Activated CD8-positive, alpha-beta memory T cell treated with anti-CD3 and anti-CD28 coated beads for 4 hours (primary cell): ENCODE measurements around the gene CHRNB1.
A peak's percentile ranks its signal among the peaks of the same experiment; 100 is the strongest.

Experiments used
- DNase-seq, 2 donors: peaks; one replicate each; pipeline ENCODE4 v3.0.0-alpha.2; 2020; ENCODE audit warnings: low read depth in 2 of 2

The CHRNB1 gene

DNA sequence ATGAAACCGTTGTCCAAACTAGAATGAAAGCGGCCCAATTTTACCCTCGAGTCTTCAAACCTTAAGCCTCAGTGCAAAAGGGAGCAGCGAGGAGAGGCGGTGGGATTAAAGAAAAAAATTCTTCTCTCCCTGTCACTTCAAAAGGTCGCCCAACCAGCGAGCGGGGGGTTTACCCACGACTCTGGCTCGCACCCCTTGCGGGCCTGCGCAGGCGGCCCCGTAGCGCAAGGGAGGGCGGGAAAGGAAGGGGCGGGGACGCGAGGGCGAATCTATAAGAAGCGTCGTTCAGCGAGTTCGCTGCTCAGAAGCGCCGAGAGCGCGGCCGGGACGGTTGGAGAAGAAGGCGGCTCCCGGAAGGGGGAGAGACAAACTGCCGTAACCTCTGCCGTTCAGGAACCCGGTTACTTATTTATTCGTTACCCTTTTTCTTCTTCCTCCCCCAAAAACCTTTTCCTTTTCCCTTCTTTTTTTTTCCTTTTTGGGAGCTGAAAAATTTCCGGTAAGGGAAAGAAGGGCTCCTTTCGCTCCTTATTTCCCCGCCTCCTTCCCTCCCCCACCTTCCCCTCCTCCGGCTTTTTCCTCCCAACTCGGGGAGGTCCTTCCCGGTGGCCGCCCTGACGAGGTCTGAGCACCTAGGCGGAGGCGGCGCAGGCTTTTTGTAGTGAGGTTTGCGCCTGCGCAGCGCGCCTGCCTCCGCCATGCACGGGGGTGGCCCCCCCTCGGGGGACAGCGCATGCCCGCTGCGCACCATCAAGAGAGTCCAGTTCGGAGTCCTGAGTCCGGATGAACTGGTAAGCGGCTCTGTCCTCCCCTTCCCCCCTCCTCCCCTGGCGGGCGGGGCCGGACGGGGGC is 39.4 kb downstream of the CHRNB1 start, which contains the start of gene POLR2A:
POLR2A (plus strand) TSS at position 300 of the 852 bp plus-strand sequence.
- DNase-seq, result peak; percentile 95 to 96

- DNase-seq, result no peak
Observed at GRCh38 chr17:7484919-7485377, 40.1 kb downstream of the CHRNB1 start.

DNA sequence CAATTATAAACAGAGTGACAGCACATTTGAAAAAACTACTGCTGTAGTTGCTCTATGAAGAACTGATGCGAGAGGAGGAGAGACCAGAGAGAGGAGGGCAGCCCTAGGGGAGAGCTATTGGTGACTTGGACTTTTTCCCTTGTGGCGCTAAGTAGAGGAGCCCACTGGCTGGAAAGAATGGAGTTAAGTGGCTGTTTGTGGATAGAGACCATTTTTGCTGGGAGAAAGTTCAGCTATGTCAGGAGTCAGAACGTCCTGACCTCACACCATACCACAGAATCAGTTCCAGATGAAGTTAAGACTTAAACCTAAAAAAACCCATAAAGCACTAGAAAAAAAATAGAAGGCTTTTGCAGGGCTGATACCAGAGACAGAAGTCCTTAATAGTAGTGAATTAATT is 41.3 kb downstream of the CHRNB1 start:
- no peak for DNase-seq

GRCh38 chr17:7490144-7490543 is 45.3 kb downstream of the CHRNB1 start:
- no peak for DNase-seq

GRCh38 chr17:7491583-7491982 is 46.7 kb downstream of the CHRNB1 start:
- no peak for DNase-seq

GRCh38 chr17:7493941-7494340 is 49.1 kb downstream of the CHRNB1 start:
- DNase-seq, result no peak

DNA sequence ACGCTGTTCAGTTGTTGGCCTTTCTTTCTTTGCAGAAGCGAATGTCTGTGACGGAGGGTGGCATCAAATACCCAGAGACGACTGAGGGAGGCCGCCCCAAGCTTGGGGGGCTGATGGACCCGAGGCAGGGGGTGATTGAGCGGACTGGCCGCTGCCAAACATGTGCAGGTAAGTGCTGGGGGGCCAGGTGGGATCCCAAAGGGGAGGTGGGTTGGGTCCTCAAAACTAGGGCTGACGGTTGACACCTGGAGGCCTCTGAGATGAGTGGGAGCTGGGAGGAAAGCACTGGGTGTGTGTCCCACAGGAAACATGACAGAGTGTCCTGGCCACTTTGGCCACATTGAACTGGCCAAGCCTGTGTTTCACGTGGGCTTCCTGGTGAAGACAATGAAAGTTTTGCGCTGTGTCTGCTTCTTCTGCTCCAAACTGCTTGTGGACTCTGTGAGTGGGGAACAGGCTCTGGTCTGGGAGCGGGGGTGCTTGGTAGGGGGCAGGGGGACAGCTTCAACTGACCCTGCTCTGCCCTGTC is 51.1 kb downstream of the CHRNB1 start:
- DNase-seq, result no peak

DNA sequence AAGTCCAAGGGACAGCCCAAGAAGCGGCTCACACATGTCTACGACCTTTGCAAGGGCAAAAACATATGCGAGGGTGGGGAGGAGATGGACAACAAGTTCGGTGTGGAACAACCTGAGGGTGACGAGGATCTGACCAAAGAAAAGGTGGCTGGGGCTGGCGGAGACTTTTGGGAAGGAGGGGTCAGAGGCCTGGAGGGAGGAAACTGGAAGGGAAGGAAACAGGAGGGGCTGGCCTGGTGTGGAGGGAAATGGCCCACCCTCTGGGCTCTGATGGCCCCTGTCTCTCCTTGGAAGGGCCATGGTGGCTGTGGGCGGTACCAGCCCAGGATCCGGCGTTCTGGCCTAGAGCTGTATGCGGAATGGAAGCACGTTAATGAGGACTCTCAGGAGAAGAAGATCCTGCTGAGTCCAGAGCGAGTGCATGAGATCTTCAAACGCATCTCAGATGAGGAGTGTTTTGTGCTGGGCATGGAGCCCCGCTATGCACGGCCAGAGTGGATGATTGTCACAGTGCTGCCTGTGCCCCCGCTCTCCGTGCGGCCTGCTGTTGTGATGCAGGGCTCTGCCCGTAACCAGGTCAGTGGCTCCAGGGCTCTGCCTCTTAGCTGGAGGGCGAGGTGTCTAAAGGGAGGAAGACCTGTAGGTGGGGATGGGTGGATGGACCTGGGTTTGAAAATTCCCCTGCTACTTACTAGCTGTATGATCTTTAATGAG is 51.8 kb downstream of the CHRNB1 start:
- no peak for DNase-seq

- no peak for DNase-seq
Observed at GRCh38 chr17:7497228-7497627, 52.4 kb downstream of the CHRNB1 start.

- DNase-seq, result no peak
Observed at GRCh38 chr17:7497636-7498035, 52.8 kb downstream of the CHRNB1 start.

DNA sequence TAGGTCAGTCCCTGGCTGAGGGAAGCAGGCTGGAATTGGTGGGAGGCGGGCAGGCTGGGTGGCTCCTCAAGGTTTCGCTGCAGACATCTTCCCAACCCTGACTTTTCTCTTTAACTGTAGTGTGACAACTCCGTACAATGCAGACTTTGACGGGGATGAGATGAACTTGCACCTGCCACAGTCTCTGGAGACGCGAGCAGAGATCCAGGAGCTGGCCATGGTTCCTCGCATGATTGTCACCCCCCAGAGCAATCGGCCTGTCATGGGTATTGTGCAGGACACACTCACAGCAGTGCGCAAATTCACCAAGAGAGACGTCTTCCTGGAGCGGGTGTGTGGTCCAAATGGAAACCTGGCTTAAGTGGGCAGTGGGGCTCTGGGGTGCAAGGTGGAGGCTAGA is 54.3 kb downstream of the CHRNB1 start:
- DNase-seq, result no peak

- no peak for DNase-seq
Observed at GRCh38 chr17:7501729-7502128, 56.9 kb downstream of the CHRNB1 start.

DNA sequence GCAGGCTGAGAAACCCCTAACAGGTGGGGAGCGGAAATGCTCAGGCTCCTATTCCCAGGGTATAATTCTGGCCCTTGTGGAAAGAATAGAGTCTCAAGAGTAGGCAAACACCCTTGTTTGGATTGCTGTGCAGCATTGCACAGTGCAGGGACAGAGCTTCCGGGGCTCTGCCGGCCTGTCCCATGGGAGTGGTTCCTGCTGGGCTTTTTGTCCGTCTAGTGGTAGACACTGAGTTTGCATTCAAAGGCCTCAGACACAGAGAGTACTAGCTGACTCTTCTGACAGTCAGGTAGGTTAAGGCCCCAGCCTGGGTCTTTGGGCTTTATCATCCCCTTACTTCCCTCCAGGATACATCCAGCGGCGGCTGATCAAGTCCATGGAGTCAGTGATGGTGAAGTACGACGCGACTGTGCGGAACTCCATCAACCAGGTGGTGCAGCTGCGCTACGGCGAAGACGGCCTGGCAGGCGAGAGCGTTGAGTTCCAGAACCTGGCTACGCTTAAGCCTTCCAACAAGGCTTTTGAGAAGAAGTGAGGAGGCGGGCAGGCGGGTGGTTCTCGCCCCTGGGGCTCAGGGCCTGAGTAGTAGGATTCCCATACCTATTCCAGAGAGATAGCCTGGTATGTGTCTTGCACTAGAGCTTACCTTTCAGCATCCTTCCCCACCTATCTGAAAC is 57.4 kb downstream of the CHRNB1 start:
- no peak for DNase-seq

DNA sequence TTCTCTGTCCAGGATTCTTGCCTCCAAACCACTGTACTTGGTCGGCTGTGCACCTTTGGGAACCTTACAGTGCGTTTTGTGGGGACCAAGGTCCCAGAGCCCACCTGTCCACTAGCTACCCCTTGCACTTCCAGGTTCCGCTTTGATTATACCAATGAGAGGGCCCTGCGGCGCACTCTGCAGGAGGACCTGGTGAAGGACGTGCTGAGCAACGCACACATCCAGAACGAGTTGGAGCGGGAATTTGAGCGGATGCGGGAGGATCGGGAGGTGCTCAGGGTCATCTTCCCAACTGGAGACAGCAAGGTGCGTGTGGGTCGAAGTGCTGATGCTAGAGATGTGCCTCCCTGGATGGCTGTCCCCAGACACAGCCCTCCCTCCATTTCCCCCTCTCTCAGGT is 58.1 kb downstream of the CHRNB1 start:
- no peak for DNase-seq

DNA sequence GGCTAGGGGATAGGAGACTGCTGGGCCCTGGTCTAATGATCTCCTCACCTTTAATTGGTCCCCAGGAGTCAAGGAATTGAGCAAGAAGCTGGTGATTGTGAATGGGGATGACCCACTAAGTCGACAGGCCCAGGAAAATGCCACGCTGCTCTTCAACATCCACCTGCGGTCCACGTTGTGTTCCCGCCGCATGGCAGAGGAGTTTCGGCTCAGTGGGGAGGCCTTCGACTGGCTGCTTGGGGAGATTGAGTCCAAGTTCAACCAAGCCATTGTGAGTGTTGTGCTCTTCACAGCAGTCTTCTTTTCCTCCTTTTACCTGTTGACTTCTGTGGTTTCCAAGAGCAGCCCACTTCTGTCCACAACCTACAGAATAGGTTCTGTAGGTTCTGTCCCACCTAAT is 58.7 kb downstream of the CHRNB1 start:
- no peak for DNase-seq
